Stimulated activated CD8-positive, alpha-beta memory T cell treated with anti-CD3 and anti-CD28 coated beads, Interleukin-12 subunit alpha, Interleukin-12 subunit beta, amount 100 ng/mL, for 1 hour (primary cell): ENCODE results near the gene WDR54.
"Not testable (repeated sequence)": the region's sequence is repeated elsewhere in the genome, so short reads cannot be mapped to it uniquely, and the experiment has no call there.

ENCODE experiments used
- DNase-seq: peaks from one replicate; pipeline ENCODE4 v3.0.0-alpha.2; 2020; ENCODE audit warnings: low read depth

Gene WDR54

DNA sequence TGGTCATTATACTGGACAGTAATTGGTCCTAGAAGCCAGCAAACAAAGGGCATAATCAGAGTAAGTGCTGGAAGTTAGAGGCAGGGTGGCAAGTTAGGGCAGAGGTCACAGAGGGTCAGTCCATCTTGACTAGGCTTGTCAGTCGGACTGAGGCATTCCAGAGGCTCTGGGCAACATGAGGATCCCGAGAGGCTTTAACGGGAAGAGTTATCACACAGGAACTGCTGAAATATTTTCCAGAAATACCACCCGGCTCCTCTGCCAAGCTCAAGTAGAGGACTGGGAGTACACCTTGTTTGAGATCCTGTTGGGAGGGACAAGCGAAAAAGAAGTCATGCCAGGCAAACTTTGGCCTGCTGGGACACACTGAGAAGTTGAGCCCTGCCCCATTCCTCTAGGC lies 13.8 kb upstream of the WDR54 start:
- DNase-seq = no peak

DNA sequence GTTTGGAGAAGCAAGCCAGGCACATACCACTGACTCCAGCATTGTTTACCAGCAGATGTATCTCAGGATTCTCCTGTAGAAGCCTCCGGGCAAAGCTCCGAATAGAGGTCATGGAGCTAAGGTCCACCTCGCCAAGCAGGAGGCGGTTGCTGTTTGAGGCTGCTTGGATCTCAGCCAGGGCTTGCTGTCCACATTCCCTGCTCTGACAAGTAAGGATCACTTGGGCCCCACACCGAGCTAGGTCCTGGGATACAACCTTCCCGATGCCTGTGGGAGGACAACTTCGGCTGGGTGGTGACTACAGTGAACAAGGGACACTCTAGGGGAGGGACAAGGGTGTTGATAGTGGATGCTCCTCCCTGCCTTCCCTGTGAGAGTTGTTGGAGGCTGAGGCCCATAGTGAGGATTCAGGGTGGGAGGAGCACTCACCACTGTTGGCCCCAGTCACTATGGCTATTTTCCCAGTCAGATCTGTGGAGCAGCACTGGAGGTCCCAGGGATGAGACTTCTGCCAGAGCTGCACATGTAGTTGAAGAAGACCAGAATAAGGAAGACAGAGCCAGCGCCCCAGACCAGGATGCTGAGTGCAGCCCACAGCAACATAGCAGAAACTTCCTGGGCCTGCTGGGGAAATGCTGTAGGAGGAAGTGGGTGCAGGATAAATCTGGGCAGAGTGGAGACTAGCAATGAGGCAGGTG lies 8.4 kb upstream of the WDR54 start:
- no peak for DNase-seq

DNA sequence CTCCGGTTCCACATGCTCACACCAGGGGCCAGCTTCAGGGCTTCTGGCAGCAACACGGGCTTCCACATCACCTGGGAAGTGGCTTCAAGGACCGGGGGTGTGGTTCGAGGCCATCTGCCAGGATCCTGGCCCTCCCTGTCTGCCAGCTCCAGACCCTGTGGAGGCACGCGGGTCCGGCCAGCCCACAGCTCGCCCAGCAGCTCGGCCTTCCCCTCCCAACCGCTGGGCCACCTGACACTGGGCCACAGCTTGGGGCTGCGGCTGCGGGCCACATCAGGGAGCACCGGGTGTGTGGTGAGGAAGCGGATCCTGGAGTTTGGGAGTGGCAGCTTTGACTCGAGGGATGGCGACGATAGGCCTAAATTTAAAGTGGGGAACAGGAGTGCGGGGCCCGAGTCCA lies 7.1 kb upstream of the WDR54 start:
- no peak for DNase-seq

DNA sequence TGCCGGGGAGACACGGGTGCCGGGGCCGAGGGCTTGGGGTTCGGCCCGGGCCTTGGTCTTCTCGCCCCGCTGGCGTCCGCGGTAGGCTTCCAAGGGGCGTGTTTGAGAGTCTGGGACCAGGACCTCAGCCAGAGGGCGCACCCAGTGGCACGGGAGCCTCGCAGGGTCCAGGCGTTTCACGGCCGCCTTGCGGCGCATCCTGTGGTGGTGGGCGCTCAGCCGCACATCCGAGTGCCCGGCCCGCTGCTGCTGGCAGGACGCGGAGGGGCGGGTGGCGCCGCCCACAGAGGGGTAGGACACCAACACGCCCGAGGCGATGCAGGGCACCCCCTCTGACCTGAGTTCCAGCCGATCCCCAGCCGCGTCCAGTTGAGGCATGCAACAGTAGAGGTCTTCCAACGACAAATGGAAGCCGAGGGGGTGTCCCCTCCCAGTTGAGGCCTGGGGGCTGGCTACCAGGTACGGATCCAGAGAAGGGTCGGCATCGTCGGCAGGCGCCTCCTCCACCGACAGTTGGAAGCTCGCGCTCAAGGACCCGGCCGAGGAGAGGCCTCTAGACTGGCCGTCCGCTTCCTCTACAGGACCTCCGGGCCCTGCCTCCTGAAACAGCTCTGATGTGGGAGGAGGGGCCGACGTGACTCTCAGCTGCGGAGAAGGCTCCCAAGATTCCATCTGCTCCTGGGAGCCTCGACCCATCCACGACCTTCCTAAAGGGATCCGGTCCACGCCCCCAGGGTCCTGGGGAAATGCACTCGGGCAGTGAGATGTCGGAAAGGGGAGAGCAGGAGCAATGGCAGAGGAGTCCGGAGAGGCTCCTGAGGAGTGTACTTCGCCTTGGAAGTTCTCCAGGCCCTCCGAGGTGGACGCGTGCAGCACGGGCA lies 6.4 kb upstream of the WDR54 start:
- no peak for DNase-seq

DNA sequence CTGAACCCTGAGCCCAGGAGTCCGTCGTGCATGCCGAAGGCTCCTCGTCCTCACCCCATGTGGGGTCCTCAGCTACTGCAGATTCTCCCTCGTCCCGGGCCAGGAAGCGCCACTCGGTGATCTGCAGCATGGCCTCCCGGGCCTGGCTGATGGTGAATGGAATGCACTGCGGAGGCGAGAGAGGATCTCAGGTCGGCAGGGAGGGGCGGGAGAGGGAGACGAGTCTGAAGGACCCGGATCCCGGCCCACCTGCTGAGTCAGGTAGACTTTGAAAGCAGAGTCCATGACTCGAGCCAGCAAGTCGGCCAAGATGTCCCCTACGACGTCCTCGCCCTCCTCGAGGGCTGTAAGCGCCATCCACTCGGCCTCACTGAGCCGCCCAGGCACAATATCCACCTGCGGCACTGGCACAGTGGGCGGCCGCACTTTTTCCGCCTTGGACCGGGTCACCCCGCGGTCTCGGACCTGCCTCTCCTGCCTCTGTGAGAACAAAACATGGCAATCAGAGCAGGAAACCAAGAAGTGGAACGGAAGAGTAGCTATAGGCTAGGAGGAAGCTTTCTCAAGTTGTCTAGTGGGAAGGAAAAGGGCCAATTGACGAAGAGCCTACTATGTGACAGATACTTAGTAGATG lies 5.7 kb upstream of the WDR54 start:
- no peak for DNase-seq

DNA sequence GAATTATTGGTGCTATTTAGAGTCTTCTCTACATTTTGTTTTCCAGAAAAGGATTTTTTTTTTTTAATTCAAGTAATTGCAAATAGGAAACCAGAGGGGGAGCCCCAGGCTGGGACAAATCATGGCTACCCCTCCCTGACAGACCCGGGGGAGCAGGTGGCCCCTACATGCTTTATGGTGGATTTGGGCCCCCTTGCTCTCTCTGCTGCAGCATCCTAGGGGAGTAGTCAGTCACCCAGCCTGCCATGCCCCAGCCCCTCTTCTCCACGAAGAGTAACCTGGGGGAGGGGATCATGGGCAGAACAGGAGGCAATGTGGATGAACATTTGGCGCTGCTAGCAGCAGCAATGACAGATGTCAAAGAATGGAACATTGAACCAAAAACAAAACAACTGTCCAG lies 4.8 kb upstream of the WDR54 start:
- DNase-seq = no peak

DNA sequence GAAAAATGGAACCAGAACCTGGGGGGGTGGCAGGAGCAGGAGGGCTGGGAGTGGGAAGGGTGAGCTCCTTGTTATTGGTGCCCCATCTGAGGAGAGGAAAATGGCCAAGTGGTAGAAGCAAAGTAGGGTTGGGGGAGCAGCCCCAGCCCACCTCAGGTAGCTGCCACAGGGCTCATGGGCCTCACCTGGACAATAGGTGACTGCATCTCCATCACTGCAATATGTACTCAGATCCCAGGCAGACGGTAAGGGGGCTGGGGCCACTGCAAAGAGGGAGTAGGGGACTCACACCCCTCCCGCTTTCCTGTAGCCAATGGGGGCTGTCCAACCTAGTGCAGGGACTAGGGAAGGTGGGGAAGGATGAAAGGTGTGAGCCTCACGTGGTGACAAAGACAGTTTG lies 4.3 kb upstream of the WDR54 start:
- no peak for DNase-seq

DNA sequence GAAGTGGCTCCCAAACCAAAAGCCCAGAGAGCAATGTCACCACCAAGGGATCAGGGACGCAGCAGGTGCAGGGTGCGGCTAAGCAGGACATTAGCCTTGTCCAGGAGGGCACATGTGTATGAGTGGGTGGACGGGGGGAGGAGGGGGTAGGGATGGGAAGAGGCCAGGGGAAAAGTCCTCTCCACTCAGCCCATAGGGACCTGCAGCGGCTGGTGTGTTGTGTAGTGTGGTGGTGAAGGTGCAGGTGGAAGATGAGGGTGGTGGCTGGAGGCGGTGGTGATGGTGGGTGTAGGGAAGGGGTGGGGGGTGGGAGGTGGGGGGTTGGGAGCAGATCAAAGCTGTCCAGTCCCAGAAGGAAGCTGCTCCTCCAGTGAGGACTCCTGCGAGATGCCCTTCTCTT lies 3.8 kb upstream of the WDR54 start:
- DNase-seq = no peak

DNA sequence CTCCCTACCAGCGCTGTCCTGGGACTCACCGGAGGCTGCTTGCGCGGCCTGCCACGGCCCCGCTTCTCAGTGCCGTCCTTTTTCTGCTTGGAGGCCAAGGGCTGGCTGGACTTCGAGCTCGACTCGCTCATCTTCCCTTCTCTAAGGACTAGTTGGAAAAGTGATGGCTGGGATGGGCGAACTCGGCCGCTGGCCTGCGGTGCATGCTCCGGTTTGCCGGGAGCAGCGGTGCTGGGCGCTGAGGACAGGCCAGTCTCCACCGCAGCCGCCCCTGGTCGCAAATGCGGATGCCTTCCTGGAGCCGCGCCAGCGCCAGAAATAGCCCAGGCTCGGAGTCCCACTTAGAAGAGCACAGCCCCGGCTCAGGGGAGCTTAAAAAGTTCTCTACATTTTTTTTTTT lies 3.2 kb upstream of the WDR54 start:
- DNase-seq = no peak

DNA sequence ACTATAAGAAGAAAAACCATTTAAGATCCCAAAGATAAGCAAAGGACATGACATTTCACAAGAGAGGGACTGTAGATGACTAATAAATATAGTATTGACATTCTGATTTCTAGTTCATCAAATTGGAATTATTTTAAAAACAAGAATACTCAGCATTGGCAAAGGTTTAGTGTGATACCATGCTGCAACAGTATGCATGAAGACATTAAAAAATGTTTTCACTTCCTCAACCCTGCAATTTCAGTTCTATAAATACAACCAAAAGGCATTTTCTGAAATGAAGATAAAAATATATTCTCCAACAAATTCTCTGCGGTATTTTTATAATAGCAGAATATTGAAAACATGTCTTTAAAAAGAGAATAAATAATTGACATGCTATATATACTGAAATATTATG lies 2.2 kb upstream of the WDR54 start:
- no peak for DNase-seq

DNA sequence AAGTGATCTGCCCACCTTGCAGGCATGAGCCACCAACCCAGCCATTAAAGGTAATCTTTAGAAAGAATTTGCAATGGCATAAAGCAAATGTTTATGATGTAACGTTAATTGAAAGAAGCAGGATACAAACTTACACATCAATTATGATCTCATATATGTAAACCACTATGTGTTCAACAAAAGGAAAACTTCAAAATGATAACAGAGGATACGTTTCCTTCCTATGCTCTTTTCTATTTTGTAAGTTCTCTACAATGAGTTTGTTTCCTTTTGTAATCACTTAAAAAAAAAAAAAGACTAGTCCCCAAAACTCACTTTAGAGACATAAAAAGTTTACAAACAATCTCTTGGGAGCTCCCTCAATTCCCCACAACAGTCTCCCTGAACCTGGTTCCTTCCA lies 1.5 kb upstream of the WDR54 start:
- no peak for DNase-seq

DNA sequence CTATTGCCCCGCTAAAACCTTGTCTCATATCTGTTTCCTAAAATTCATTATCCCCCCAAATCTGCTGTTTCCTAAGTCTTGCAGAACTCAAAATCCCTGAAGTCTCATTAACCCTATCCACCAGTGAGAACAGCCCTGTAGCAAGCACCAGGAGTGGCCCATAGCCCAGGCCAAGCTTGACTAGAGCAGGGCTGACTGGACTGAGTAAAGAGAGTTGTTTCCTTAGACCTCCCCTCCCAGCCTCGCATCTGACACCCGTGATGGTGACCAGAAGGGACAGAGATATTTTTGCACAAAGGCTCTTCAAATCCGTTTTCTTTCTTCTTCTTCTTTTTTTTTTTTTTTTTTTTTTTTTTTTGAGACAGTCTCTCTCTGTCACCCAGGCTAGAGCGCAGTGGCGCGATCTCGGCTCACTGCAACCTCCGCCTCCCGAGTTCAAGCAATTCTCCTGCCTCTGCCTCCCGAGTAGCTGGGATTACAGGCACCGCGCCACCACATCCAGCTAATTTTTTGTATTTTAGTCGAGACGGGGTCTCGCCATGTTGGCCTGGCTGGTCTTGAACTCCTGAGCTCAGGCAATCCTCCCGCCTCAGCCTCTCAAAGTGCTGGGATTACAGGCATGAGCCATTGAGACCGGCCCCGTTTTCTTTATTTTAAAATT lies 957 bp upstream of the WDR54 start:
- not testable (repeated sequence) for DNase-seq

DNA sequence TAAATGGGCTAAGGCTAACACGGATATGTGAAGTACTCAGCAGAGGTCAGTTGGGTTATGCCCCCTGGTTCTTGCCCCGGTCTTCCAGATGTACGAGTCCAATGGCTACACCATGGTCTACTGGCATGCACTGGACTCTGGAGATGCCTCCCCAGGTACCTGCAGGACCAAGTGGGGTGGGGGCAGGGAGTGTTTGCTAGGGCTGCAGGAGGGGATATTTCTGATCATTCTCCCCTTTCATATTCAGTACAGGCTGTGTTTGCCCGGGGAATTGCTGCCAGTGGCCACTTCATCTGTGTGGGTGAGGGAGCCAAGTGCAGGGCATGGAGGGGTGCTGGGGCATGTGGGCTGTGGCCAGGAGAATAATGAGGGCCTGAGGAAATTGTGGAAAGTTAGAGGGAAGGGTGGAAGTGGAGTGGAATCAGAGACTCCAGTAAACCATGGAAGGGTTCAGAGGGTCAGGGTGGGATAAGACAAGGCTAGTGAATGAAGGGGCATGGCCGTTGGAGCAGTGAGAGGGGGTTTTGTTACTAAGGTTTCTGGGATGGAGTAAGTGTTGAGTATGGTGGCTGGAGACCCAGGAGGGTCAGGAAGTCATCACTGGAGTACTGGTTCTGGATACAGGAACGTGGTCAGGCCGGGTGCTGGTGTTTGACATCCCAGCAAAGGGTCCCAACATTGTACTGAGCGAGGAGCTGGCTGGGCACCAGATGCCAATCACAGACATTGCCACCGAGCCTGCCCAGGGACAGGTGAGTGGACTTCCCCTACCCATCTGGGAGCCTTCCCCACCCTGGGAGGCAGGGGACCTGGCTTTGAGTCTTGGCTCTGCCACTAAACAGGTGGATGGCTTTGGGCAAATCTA lies 1.9 kb downstream of the WDR54 start:
- DNase-seq = no peak

DNA sequence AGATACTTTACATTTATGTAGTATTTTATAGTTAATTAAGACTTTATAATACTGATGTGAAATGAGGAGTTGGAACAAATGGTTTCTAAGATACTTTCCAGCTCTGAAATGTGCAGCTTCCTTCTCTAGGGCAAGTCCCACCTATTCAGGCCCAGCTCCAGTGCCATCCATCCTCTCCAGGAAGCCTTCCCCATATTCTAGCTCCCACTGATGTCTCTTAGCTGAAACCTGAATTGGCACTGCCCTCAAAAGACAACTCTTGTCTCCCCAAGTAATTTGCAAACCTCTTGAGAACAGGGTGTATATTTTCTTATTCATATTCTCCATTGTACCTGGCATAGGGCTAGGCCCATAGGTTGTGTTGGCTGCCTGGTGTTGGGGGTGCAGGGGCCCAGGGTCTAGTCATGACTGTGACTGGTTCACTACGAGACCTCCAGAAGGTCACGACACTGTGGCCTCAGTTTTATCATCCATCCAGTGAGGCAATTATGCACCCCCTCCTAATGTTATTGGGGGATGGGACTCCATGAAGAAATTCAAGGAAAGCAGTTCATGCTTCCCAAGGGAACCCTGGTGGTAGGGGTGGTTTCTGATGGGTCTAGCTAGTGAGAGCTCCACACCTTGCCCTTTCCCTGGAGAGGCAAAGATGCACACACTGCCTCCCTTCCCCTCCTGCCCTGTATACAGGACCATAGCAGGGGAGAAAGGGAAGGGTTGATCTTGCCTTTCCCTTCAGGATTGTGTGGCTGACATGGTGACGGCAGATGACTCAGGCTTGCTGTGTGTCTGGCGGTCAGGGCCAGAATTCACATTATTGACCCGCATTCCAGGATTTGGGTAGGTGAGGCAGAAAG lies 2.8 kb downstream of the WDR54 start:
- DNase-seq = no peak

DNA sequence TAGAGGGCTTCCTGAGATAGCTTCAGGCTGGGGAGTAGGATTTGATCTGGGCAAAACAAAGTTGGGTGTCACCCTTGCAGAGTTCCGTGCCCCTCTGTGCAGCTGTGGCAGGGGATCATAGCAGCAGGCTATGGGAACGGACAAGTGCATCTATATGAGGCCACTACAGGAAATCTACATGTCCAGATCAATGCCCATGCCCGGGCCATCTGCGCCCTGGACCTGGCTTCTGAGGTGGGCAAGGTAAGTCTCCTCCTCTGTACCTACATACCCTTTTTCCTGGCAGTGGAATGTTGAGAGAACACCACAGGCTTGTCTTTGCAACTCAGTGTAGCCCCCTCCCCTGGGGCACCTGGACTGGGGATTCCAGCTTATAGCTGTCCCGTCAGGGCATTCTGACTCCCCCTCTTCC lies 3.5 kb downstream of the WDR54 start:
- no peak for DNase-seq

DNA sequence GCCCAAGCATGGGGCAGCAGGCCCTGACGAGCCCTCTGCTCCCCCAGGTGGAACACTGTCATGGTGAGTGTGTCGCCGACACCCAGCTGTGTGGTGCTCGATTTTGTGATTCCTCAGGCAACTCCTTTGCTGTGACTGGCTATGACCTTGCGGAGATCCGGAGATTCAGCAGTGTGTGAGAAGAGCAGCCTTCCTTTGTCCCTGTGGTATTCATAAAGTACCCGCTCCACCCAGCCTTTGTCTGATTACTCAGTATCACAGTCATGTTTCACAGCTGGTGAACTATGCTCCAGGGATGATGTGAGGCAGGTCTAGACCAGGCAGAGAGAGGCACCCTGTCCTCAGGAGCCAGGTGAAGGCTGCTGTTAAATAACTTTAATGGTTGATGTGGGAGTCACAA lies 4.0 kb downstream of the WDR54 start:
- DNase-seq = no peak

DNA sequence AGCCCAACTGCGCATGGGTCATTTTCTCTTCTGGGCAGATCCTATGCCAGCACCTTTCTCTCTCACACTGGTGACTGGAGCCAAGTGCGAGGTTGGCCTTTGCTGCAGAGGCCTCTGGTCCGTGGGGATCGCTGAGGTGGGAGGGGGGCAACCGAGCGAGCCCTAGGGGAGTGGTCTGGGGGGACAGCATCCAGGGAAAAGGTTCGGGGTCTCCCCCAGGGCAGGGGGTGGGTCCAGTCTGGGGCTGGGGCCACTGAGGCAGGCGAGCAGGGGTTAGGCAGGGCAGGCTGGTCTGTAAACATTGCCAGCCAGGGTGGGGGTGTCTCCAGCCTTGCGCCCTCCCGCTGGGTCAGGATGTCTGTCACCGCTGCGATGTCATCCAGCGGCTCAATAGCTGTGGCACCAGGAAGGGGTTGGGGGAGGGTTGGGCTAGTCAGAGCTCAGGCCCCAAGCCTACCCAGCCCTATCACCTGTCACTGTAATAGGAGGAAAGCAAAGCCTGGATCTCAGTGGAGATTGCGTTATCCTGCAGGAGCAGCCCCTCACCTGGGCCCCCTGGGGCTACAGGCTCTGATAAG lies 4.7 kb downstream of the WDR54 start:
- DNase-seq = no peak

DNA sequence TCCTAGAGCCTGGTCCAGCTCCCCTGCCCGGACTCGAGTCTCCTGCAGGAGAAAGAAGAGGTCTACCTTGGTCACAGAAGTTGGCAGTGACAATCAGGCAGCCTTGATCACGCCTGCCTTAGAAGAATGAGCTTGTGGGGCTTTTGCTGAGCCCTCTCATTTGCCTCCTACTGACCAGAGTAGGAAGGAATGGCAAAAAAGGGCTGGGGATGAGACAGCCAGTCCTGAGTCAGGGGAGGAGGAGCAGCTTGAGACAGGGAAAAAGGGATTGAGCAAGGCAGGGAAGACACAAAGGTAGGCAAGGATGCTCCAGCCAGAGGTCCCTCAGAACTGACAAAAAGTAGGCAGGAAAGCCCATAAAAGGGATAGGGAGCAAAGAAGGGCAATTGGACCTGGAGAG lies 6.0 kb downstream of the WDR54 start:
- no peak for DNase-seq

DNA sequence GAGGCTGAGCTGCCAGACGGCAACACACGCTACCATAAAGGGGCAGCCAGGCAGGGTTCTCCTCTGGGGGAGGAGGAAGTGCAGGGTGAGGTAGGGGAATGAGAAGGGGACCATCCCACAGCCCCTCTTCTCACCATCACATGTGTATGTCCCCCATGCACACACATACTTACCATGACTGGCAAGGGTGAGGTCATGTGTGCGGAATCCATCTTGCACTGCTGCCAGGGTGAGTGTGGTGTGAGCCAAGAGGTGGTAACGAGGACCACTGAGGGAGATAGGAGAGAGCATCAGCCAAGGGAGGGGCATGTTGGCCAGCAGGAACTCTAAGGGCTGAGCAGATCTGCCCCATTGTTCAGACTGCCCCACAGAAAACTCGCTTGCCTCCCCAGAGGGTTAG lies 7.1 kb downstream of the WDR54 start:
- DNase-seq = no peak
